T-helper 17 cell (primary cell): ENCODE data around the gene L1CAM. TPM values are rescaled to one million over a fixed set of nuclear protein-coding genes. Genes with fewer than 3 reads are reported as not detected.

ENCODE experiments used
- ATAC-seq: fragments of 150-1000 bp; cut with Tn5 transposase; 2 replicates; pipeline ENCODE4 v1.10.0; 2021; ENCODE audit warnings: mild to moderate bottlenecking, moderate library complexity
- DNase-seq, 3 donors: peaks; one replicate each; pipeline versions ENCODE4 v3.0.0 to v3.0.0-alpha.2; 2020 to 2021
- H3K9me3 ChIP-seq: one replicate; pipeline ENCODE4 v1.7.0; 2013; ENCODE audit warnings: low read length, mild to moderate bottlenecking; ENCODE audit not compliant: control insufficient read depth, poor library complexity, severe bottlenecking
- H3K27ac Mint-ChIP-seq: one replicate; pipeline ENCODE4 v1.8.0; 2022; ENCODE audit warnings: mild to moderate bottlenecking, moderate library complexity, mixed read lengths
- H3K27me3 Mint-ChIP-seq: one replicate; pipeline ENCODE4 v1.8.0; 2022; ENCODE audit warnings: mixed read lengths
- H3K36me3 Mint-ChIP-seq: one replicate; pipeline ENCODE4 v1.8.0; 2022; ENCODE audit warnings: low read depth, mixed read lengths
- H3K4me1 Mint-ChIP-seq: one replicate; pipeline ENCODE4 v1.8.0; 2022; ENCODE audit warnings: mild to moderate bottlenecking, mixed read lengths
- H3K4me3 Mint-ChIP-seq: one replicate; pipeline ENCODE4 v1.8.0; 2022; ENCODE audit warnings: mild to moderate bottlenecking, moderate library complexity, mixed read lengths
- total RNA-seq, 4 donors: library from RNA in 2 of 4; stranded (reverse) in 2 of 4; gene quantifications; one replicate each; pipeline ENCODE4 v1.2.3 and lab custom pipeline; 2022 to 2026

Gene L1CAM, protein sequence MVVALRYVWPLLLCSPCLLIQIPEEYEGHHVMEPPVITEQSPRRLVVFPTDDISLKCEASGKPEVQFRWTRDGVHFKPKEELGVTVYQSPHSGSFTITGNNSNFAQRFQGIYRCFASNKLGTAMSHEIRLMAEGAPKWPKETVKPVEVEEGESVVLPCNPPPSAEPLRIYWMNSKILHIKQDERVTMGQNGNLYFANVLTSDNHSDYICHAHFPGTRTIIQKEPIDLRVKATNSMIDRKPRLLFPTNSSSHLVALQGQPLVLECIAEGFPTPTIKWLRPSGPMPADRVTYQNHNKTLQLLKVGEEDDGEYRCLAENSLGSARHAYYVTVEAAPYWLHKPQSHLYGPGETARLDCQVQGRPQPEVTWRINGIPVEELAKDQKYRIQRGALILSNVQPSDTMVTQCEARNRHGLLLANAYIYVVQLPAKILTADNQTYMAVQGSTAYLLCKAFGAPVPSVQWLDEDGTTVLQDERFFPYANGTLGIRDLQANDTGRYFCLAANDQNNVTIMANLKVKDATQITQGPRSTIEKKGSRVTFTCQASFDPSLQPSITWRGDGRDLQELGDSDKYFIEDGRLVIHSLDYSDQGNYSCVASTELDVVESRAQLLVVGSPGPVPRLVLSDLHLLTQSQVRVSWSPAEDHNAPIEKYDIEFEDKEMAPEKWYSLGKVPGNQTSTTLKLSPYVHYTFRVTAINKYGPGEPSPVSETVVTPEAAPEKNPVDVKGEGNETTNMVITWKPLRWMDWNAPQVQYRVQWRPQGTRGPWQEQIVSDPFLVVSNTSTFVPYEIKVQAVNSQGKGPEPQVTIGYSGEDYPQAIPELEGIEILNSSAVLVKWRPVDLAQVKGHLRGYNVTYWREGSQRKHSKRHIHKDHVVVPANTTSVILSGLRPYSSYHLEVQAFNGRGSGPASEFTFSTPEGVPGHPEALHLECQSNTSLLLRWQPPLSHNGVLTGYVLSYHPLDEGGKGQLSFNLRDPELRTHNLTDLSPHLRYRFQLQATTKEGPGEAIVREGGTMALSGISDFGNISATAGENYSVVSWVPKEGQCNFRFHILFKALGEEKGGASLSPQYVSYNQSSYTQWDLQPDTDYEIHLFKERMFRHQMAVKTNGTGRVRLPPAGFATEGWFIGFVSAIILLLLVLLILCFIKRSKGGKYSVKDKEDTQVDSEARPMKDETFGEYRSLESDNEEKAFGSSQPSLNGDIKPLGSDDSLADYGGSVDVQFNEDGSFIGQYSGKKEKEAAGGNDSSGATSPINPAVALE
- total RNA-seq (1 to 10 TPM; 2.3 to 3.9 TPM), total RNA-seq (lab: John Stamatoyannopoulos, UW) (8.8 to 13.8 reads per million in 2 donors)

DNA sequence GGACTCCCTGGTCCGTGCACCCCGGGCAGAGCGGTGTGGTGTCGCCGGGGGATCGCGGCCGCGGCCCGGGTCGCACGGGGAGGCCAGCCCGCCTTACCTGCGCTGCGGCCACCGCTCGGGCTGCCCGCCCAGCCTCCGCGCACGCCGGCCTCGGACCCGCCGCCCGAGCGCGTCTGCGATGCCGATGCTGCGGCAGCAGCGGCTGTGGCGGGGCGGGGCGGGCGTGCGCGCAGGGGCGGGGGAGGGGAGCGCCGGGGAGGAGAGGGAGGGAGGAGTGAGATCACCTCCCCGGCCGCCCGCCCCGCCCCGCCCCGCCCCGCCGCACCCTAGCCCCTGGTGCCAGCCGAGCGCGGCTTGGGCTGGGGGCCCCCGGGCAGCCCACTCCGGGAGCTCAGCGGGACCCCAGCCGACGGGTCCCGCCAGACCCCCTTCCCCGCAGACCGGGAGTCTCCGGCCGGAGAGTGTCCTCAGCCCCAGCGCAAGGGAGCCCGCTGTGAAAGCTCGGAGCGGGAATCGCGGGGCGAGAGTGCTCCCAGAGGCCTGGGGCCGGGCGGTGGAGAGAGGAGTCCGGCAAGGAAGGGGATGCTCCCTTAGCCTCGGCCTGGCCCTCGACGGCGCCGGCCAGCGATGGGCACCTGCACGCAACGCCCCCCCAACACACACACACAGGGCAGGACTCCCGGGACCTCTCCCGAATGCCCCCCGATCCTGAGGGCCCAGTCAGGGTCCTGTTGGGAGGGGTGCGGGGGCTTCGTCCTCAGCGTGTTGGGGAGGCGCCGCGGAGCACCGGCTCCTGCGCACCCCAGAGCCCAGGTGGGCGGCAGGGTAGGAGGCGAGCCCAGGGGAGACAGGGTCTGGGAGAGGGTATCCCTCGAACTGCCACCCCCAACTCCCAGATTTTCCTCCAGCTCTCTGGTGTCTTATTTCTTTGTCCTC lies at the start of gene L1CAM:
Gene L1CAM, minus strand, starts transcription at position 206 of the 936 bp plus-strand sequence. CDS start 10,337 bp downstream, outside the sequence.
- peak; percentile 57 for ATAC-seq
- Mint-ChIP-seq H3K27me3 (no peaks in the 10 kb centered on the region), H3K27ac (no peak within 1 kb of the TSS), H3K4me3 (peak within 1 kb of the TSS; percentile 31), H3K4me1 (peaks cover 8% of the 10 kb centered on the region), H3K36me3 (no peaks in the 10 kb centered on the region)
- no peak for DNase-seq
- no peaks in the 10 kb centered on the region for H3K9me3 ChIP-seq

DNA sequence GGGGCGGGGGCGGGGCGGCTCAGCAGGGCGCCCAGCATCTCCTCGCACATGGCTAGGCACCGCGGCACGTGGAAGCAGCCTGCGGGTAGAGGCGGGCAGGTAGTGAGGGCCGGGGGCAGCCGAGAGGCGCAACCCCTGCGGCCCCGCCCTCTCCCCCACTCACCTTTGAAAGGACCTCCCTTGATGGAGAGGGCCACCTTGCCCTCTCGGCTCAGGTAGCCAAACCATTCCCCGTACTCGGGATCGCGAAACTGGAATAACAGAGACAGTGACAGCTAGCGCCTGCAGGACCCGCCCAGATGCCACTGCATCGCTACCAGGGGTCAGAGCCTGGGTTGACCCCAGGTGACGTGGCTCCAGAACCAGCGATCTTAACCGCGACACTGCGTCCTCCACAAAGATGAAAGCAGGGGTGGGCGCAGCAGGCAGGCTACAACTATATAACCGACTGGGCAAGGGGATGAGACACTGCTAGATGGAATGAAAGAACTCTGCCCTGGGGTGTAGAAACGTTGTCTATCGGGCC lies 49.4 kb upstream of the L1CAM start:
- Mint-ChIP-seq H3K4me3 (peak overlapping the region; percentile 72), H3K4me1 (peaks cover 7% of the 10 kb centered on the region), H3K27ac (no peak overlapping the region), H3K27me3 (no peaks in the 10 kb centered on the region), H3K36me3 (no peaks in the 10 kb centered on the region)
- ATAC-seq (no peak), DNase-seq (no peak)
- no peaks in the 10 kb centered on the region for H3K9me3 ChIP-seq

DNA sequence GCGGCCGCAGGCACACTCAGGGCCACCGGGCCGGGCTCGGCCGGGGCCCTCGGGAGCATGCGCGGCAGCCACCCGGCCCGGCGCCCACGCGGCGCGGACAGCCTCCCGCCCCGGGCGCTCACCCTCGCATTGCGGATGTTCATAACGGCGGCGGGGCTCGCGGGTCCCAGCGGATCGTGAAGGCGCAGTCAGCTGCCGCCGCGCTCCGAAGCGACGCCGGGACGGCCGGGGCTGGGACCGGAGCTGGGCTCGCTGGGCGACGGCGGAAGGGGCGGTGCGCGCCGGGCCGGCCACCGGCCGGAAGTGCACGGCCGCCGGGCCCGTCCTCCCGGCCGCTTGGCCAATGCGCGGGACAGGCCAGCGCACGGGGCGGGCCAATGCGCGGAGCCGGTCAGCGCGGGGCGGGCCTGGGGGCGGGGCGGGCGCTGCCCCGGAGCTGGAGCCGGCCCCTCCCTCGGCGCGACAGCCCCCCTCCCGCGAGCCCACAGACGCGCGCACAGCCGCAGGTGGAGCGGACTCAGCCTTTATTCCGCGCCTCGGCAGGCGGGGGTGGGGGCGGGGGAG lies 48.9 kb upstream of the L1CAM start, which contains the start of gene NAA10:
Gene NAA10, minus strand, starts transcription at position 276 of the 564 bp plus-strand sequence. Its CDS starts 133 bp downstream, at position 143.
- H3K9me3 ChIP-seq: no peaks in the 10 kb centered on the region
- Mint-ChIP-seq H3K4me3 (peak within 1 kb of the TSS; percentile 90), H3K4me1 (peaks cover 7% of the 10 kb centered on the region), H3K36me3 (no peaks in the 10 kb centered on the region), H3K27ac (peak within 1 kb of the TSS; percentile 60), H3K27me3 (no peaks in the 10 kb centered on the region)
- DNase-seq (peak in 2 of 3 donors; percentile 53 to 58), ATAC-seq (peak; percentile 74)

DNA sequence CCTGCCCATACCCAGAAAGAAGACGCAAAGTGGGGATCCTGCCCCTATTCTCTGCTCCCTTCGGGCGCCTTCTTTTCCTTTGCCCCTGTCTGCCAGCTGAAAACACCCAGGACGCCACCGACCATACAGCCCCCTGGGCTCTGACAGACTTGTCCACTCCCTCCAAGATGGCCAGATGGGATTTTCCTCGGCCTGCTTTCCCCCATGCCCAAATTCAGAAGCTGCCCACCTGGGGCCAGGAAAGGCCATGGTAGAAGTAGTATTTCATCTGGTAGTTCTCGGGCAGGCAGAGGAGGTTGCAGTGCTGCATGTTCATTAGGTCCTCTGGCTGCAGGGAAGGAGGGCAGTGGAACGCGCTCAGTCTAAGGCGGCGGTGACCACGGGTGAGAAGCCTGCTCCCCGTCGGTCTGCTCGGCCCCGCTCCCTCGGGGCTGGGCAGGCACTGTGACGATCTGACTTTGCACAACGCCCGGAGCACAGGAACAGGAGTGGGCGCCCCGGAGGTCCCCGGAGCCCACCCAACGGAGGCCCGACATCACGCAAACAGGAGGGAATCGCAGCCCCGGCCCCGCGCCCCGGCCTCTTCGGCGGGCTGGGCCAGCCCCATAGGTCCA lies 48.3 kb upstream of the L1CAM start:
- Mint-ChIP-seq H3K4me1 (peaks cover 7% of the 10 kb centered on the region), H3K36me3 (no peaks in the 10 kb centered on the region), H3K27ac (peak overlapping the region; percentile 60), H3K27me3 (no peaks in the 10 kb centered on the region), H3K4me3 (peak overlapping the region; percentile 90)
- H3K9me3 ChIP-seq: no peaks in the 10 kb centered on the region
- DNase-seq (no peak), ATAC-seq (peak; percentile 49)

DNA sequence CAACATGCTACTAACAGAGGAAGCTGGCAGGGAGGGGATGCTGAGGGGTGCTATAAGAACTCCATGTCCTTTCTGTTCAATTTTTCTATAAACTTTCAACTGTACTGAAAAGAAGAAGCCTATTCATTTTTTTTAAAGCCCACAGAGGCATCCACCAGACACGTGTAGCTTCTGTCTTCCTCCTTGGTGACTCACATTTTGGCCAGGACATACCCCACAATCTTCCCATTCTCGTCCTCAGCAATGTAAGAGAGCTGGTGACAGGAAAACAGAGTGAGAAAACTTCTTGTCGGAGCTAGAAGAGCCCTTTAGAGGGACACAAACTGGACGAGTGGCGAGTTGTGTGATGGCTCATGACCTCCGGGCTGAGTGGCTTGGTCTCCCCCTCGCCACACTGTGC lies 47.8 kb upstream of the L1CAM start:
- Mint-ChIP-seq H3K4me1 (peaks cover 7% of the 10 kb centered on the region), H3K4me3 (peak overlapping the region; percentile 90), H3K27me3 (no peaks in the 10 kb centered on the region), H3K27ac (peak overlapping the region; percentile 60), H3K36me3 (no peaks in the 10 kb centered on the region)
- DNase-seq: no peak
- H3K9me3 ChIP-seq: no peaks in the 10 kb centered on the region
- ATAC-seq: no peak

DNA sequence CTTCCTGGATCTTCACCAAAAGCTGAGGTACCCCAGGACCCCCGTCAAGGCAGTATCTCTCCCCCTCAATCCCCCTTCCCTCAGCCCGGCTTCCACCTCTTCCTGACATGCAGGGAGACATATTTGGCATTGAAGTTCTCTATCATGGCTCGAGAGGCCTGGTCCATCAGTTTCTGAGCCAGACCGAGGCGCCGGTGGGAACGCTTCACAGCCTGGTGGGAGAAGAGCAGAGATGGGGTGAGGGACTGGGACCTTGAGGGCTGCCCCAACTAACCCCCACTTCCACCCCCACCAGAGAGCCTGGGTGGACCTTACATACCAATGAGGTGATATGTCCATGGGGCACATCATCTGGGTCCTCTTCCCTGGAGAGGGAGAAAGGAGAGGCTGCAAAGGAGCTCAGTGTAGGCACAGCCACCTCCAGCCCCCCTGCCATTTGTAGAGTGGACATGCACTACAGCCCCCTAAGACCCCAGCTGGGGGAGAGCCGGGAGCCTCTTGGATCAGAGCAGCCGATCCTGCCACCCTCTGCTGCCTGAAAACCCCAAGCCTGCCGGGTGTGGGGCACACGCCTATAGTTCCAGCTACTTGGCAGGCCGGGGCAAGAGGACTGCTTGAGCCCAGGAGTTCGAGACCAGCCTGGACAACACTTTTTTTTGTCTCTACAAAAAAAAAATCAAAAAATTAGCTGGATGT lies 46.4 kb upstream of the L1CAM start:
- Mint-ChIP-seq H3K4me3 (no peak overlapping the region), H3K4me1 (peaks cover 10% of the 10 kb centered on the region), H3K36me3 (no peaks in the 10 kb centered on the region), H3K27me3 (no peaks in the 10 kb centered on the region), H3K27ac (no peak overlapping the region)
- ATAC-seq: no peak
- no peaks in the 10 kb centered on the region for H3K9me3 ChIP-seq
- no peak for DNase-seq

DNA sequence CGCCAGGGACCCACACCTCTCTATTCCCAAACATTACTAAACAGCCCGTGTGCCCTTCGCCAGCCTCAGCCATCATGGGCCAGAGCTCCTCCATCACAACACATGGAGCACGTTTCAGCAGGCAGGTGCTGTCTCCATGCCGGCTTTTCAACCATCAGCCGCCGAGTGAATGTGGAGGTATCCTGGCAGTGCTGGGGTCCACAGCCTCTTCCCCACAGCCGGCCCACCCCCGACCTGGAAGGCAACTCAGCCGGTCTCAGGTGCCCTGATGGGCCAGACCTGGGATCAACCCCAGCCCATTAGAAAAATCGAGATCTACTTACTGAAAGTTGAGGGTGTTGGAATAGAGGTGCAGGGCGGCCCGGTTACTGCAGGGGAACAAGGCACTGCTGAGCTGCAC lies 45.8 kb upstream of the L1CAM start:
- Mint-ChIP-seq H3K36me3 (no peaks in the 10 kb centered on the region), H3K4me3 (no peak overlapping the region), H3K27ac (peak overlapping the region; percentile 74), H3K27me3 (no peaks in the 10 kb centered on the region), H3K4me1 (peaks cover 12% of the 10 kb centered on the region)
- no peak for ATAC-seq
- no peaks in the 10 kb centered on the region for H3K9me3 ChIP-seq
- DNase-seq: no peak

DNA sequence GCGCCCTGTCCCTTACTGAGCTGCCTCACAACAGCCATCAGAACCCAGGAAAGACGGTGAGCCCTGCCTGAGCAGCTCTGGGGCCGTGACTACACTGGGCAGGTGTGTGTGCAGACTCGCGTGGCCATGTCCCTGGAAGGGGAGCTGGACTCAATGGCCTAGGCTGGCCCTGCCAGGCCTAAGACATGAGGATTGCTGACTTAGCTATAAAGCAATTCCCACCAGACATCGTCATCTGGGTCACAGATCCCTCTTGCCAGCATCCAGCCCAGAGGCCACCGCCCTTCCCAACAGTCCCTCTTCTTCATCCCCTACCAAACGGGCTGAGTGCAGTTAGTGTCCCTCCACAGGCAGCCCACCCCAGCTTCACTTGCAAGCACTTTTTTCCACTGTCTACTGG lies 45.2 kb upstream of the L1CAM start:
- H3K27me3 Mint-ChIP-seq: no peaks in the 10 kb centered on the region
- no peaks in the 10 kb centered on the region for H3K9me3 ChIP-seq
- H3K36me3 Mint-ChIP-seq: no peaks in the 10 kb centered on the region
- peak overlapping the region; percentile 74 for H3K27ac Mint-ChIP-seq
- DNase-seq (no peak), ATAC-seq (no peak)
- peaks cover 10% of the 10 kb centered on the region for H3K4me1 Mint-ChIP-seq
- no peak overlapping the region for H3K4me3 Mint-ChIP-seq

DNA sequence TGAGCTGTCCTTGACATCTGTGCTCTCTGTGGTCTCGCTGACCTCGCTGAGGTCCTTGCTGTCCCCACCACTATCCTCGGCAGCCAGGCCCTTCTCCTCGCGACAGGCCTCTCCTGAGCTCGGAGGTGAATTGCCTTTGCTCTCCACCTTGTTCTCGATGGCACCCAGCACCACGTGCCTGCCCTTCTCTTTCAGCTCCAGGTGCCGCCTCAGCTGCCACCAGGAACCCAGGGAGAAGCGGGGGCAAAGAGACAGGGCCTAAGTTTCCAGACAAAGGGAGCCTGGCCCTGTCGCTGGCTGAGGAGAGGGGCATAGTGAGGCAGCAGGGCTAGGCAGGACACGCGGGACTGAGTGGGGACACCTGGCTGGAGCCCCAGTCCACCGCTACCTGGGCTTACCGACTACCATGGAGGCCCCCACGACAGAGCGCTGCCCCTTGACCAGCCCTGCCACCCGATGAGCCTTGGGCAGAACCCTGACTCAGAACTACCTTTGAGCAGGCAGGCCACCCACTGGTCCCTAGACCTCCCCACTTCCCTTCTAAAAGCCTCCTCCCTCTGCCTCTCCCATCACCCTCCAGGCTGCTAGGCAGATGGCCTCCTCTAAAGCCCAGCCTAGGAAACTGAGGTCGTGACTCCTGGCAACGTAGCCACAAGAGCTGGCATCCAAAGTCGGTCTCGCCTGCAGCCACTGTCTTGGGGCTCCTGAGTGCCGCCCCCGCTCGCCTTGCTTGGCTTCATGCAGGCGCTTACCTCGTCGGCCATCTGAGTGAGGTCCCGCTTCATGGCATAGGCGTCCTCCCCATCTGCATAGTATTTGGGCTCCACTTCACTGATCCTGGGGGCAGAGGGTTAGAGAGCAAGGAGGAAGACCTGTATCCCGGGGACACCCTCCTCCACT lies 44.3 kb upstream of the L1CAM start:
- Mint-ChIP-seq H3K27me3 (no peaks in the 10 kb centered on the region), H3K36me3 (no peaks in the 10 kb centered on the region), H3K27ac (no peak overlapping the region), H3K4me1 (peaks cover 10% of the 10 kb centered on the region), H3K4me3 (no peak overlapping the region)
- H3K9me3 ChIP-seq: no peaks in the 10 kb centered on the region
- ATAC-seq: no peak
- DNase-seq: no peak

DNA sequence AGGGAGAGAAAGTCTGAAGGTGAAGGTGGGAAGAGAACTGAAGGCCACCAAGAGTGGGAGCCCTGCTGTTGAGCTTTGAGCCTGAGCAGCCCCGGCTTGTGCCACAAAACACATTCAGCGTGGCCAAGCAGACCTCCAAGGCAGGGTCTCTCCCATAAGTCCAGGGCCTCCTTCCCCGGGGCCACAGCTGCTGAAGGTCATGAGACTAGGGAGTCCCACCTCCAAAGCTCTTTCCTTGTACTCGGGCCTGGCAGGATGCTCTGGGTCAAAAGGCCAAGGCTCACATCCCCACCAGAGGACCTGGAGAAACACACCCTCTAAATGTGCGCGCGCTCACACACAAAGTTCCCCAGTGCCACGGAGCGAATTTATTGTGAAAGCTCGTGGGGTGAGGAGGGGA lies 43.6 kb upstream of the L1CAM start:
- ATAC-seq (no peak), DNase-seq (no peak)
- no peak overlapping the region for H3K4me3 Mint-ChIP-seq
- no peak overlapping the region for H3K27ac Mint-ChIP-seq
- H3K27me3 Mint-ChIP-seq: no peaks in the 10 kb centered on the region
- no peaks in the 10 kb centered on the region for H3K36me3 Mint-ChIP-seq
- H3K4me1 Mint-ChIP-seq: peaks cover 12% of the 10 kb centered on the region
- H3K9me3 ChIP-seq: no peaks in the 10 kb centered on the region
